Tibial artery (tissue), 4 donors: Measurements from ENCODE around the gene EIF2D.

ENCODE experiments used
- DNase-seq, 2 donors: peaks; one replicate each; pipeline ENCODE4 v3.0.0-alpha.2; 2019
- H3K27ac ChIP-seq, 2 donors: fragments of 200-600 bp; sonication (generic) in 1 of 2; 1 replicate in 1 of 2; 2 replicates in 1 of 2; pipeline ENCODE4 v1.5.1; 2018 to 2019; ENCODE audit warnings: mild to moderate bottlenecking in 1 of 2
- H3K27me3 ChIP-seq, 2 donors: fragments of 200-600 bp; sonication (generic) in 1 of 2; one replicate each; pipeline versions ENCODE4 v1.5.1 to v1.6.0; 2016 to 2019
- H3K36me3 ChIP-seq, 3 donors: fragments of 200-600 bp; sonication (generic) in 2 of 3; one replicate each; pipeline ENCODE4 v1.5.1; 2016 to 2019; ENCODE audit warnings: mild to moderate bottlenecking in 2 of 3
- H3K4me1 ChIP-seq, 4 donors: fragments of 200-600 bp; sonication (generic) in 2 of 4; 1 replicate in 3 of 4; 2 replicates in 1 of 4; pipeline ENCODE4 v1.5.1; 2016 to 2019
- H3K4me3 ChIP-seq, 2 donors: fragments of 200-600 bp; sonication (generic) in 1 of 2; 1 replicate in 1 of 2; 2 replicates in 1 of 2; pipeline ENCODE4 v1.5.1; 2018 to 2019; ENCODE audit warnings: mild to moderate bottlenecking in 2 of 2
- H3K9me3 ChIP-seq, 3 donors: fragments of 200-600 bp; sonication (generic) in 1 of 3; one replicate each; pipeline ENCODE4 v1.5.1; 2016 to 2019
- intact Hi-C: fragments of 100-400 bp; cut with DNase I; formaldehyde crosslinking; loops from one replicate; pipeline ENCODE4 v1.15.0; 2023; ENCODE audit warnings: low total_unique reads
- TF ChIP-seq, protein P1 (sequence below), 2 experiments: fragments of 200-600 bp in 1 of 2; fragments of 450-650 bp in 1 of 2; IDR thresholded peaks; one replicate each; pipeline ENCODE4 v1.5.1; 2017 to 2019; ENCODE audit warnings: antibody characterized with exemption in 2 of 2, mild to moderate bottlenecking in 1 of 2, moderate library complexity in 1 of 2

EIF2D gene

DNA sequence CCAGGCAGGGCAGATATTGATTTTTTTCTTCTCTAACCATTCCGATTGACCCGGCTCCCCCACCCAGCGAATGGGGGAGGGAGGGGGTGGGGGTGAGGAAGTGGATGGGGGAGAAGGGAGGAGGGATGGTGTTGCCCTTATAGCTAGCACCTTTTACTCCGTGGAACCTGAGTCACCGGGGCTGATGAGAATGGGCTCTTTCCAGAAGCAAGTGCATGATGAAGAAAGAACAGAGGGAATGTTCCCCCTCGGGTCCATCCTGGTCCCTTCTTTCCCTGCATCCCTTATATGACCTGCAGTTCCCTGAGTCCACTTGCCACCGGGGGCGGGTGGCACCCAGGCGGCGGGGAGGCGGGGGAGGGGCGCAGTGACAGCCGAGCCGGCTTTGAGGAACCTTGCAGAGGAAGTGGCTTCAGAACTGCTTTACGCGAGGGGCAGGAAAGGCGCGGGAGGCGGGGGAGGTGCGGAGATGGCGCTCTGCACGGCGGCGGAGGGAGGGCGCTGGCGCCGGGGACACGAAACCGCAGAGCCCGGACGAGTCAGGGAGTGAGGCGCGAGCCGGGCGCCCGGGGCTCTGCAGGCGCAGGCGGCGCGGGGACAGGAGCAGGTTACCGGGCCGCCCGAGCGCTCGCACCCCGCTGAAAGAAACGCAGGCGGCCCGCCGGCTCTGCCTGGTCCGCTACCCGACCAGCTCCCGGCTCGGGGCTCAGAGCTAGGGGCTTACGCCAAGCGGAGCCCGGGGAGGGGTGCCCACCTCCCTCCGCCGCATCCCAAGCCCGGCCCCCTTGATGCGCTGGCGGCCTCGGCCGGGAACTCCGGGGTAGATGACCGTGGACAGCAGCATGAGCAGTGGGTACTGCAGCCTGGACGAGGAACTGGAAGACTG lies 55.3 kb downstream of the EIF2D start:
- Histone ChIP-seq H3K9me3 (no peaks in the 10 kb centered on the region), H3K4me1 (peaks cover 0 to 29% (median 19%) of the 10 kb centered on the region in 4 donors), H3K27me3 (no peaks in the 10 kb centered on the region), H3K4me3 (peak overlapping the region; percentile 49 to 57), H3K36me3 (no peaks in the 10 kb centered on the region), H3K27ac (peak overlapping the region; percentile 16 to 42)
- DNase-seq: peak; percentile 79 to 86
- TF ChIP-seq, protein P1, sequence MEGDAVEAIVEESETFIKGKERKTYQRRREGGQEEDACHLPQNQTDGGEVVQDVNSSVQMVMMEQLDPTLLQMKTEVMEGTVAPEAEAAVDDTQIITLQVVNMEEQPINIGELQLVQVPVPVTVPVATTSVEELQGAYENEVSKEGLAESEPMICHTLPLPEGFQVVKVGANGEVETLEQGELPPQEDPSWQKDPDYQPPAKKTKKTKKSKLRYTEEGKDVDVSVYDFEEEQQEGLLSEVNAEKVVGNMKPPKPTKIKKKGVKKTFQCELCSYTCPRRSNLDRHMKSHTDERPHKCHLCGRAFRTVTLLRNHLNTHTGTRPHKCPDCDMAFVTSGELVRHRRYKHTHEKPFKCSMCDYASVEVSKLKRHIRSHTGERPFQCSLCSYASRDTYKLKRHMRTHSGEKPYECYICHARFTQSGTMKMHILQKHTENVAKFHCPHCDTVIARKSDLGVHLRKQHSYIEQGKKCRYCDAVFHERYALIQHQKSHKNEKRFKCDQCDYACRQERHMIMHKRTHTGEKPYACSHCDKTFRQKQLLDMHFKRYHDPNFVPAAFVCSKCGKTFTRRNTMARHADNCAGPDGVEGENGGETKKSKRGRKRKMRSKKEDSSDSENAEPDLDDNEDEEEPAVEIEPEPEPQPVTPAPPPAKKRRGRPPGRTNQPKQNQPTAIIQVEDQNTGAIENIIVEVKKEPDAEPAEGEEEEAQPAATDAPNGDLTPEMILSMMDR (IDR thresholded peaks at IDR 0.05): no peak
- intact Hi-C loops: no loop called here

DNA sequence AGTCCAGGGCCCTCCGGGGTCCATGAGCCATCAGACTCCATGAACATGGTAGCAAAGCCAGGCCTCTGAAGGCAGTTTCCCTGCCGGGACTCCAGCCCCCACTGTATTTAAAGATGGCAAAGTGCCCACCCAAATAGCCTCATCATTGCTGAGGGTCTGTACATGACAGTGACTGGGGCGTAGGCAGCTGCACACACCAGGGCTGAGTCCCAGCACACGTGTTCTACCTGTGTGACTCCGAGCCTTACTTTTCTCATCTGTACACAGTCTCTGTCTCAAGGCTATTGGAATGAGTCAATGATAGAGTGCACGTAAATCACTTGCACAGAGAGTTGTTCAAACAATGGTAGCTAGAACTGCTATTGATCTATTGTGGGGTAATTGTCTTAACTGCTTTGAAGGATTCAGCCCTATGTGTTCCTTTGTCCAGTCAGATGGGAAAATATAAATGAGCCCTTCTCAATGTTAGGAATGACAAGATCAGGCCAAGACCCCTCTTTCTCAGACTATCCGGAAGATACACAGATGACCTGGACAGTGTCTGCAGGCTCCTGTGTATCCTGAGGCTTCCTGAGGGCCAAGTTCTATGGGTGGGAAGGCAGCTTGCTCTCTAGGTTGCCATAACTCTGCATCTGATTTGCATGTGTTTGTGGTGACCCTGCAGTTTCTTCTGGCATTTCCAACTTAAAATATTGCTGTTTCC lies 56.1 kb downstream of the EIF2D start:
- peaks cover 0 to 29% (median 19%) of the 10 kb centered on the region in 4 donors for H3K4me1 ChIP-seq
- H3K9me3 ChIP-seq: no peaks in the 10 kb centered on the region
- peak overlapping the region in 1 of 2 donors; percentile 57 for H3K4me3 ChIP-seq
- TF ChIP-seq, protein P1 (IDR thresholded peaks at IDR 0.05): no peak
- H3K27ac ChIP-seq: peak overlapping the region in 1 of 2 donors; percentile 19
- no peaks in the 10 kb centered on the region for H3K27me3 ChIP-seq
- no peak for DNase-seq
- intact Hi-C loops: no loop called here
- H3K36me3 ChIP-seq: no peaks in the 10 kb centered on the region

DNA sequence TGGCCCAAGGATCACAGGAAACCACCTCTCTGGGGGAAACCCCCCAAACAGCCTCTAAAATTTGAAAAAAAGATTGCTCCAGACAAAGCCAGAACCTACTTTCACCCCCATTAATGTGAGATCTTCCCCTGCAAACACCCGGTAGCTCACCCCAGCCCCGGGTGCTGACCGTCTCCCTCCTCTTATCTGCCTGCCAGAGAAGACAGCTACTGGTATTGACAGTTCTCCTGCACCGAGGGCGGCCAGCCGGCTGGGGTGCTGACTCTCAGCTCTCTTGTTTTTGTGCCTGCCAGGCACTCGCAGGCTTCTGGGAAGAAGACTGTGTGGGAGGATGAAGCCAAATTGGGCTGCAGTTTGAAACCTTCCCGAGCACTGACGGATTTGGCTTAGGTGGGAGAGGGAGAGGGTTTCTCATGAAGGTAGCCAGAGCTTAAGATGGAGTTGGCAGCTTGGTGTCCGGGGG lies 56.8 kb downstream of the EIF2D start:
- Histone ChIP-seq H3K27ac (peak overlapping the region in 1 of 2 donors; percentile 19), H3K27me3 (no peaks in the 10 kb centered on the region), H3K9me3 (no peaks in the 10 kb centered on the region), H3K4me3 (no peak overlapping the region), H3K36me3 (no peaks in the 10 kb centered on the region), H3K4me1 (peaks cover 0 to 29% (median 19%) of the 10 kb centered on the region in 4 donors)
- intact Hi-C loops: no loop called here
- DNase-seq: no peak
- TF ChIP-seq, protein P1 (IDR thresholded peaks at IDR 0.05): no peak

DNA sequence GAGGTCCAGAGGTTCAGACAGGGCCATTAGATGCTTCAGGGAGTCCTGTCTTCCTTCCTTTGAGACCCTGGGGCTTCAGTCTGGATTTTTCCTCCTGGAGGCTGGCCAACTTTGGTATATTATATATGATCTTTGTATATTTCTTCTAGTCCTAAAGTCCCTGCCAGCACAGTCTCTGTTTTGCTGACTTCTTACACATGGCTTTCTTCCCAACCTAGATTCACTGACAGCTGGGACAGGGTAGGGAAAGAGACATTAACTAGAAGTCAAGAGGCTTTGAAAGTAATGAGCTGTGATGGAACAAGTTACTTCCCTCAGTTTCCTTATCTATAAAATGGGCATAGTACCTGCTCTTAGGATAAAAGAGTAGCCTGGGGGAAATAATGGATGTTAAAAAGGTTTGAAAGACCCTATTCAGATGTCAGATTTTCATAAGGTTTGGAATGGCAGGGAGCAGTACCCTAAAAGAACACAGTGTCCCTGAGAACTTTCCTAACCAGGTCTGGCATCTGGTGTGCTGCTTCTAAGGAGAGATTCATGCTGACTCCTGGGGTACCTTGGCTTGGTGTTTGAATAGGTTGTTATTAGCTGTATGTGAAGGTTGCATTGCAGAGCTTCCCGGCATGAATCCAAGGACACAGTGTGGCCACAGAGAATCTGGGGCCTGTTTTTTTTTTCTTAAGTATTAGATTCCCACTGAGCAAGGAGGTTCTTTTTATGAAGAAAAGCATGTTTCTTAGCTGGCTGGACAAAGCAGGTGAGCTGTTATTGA lies 57.4 kb downstream of the EIF2D start:
- H3K4me1 ChIP-seq: peaks cover 0 to 29% (median 19%) of the 10 kb centered on the region in 4 donors
- no peak overlapping the region for H3K4me3 ChIP-seq
- no peak for DNase-seq
- TF ChIP-seq, protein P1 (IDR thresholded peaks at IDR 0.05): no peak
- no peaks in the 10 kb centered on the region for H3K36me3 ChIP-seq
- H3K9me3 ChIP-seq: no peaks in the 10 kb centered on the region
- H3K27me3 ChIP-seq: no peaks in the 10 kb centered on the region
- intact Hi-C loops: no loop called here
- H3K27ac ChIP-seq: no peak overlapping the region

DNA sequence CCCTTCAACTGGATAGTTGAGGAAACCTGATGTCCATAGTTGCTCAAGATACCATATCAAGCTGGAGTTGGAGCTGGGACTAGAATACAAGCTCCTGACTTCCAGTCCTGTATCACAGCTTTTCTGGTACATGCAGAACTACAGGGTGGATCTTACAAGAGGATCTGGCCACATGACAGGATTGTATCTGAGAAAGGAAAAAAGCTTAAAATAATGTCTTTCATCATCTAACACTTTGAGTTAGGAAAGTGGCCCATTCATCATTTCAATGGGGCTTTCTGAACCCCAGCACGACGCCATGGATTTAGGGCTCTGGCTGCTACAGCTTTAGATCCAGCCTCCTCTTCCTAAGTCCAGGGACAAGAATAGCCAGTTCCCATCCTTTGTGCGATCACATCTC lies 58.1 kb downstream of the EIF2D start:
- Histone ChIP-seq H3K27ac (no peak overlapping the region), H3K27me3 (no peaks in the 10 kb centered on the region), H3K4me3 (no peak overlapping the region), H3K36me3 (no peaks in the 10 kb centered on the region), H3K4me1 (peaks cover 0 to 29% (median 19%) of the 10 kb centered on the region in 4 donors), H3K9me3 (no peaks in the 10 kb centered on the region)
- TF ChIP-seq, protein P1 (IDR thresholded peaks at IDR 0.05): no peak
- intact Hi-C loops: no loop called here
- no peak for DNase-seq
